IPS-11a (cell line): ENCODE data around the gene GKN2.
"Not testable (repeated sequence)": the region's sequence is repeated elsewhere in the genome, so short reads cannot be mapped to it uniquely, and the experiment has no call there.

ENCODE experiments used
- H3K4me3 ChIP-seq: one replicate; pipeline ENCODE4 v1.5.1; 2013; ENCODE audit warnings: low read depth, low read length, control low read depth

Gene GKN2

GRCh38 chr2:68900496-68901198 lies 52.0 kb downstream of the GKN2 start:
- H3K4me3 ChIP-seq, result no peak overlapping the region

- H3K4me3 ChIP-seq, result not testable (repeated sequence)
Measured at GRCh38 chr2:68895981-68896380, 56.7 kb downstream of the GKN2 start.
